CD1c-positive myeloid dendritic cell (primary cell): ENCODE results near the gene FASTK.
A peak's percentile ranks its signal among the peaks of the same experiment; 100 is the strongest.

Source experiments
- DNase-seq: peaks from one replicate; pipeline ENCODE4 v3.0.0-alpha.2; 2016; ENCODE audit errors: extremely low spot score

Gene FASTK

GRCh38 chr7:151080522-151081169 lies at the start of gene FASTK:
Gene FASTK, minus strand, starts transcription at chr7:151080809. Its CDS starts 43 bp downstream, at chr7:151080766.
- DNase-seq, result peak; percentile 95

DNA sequence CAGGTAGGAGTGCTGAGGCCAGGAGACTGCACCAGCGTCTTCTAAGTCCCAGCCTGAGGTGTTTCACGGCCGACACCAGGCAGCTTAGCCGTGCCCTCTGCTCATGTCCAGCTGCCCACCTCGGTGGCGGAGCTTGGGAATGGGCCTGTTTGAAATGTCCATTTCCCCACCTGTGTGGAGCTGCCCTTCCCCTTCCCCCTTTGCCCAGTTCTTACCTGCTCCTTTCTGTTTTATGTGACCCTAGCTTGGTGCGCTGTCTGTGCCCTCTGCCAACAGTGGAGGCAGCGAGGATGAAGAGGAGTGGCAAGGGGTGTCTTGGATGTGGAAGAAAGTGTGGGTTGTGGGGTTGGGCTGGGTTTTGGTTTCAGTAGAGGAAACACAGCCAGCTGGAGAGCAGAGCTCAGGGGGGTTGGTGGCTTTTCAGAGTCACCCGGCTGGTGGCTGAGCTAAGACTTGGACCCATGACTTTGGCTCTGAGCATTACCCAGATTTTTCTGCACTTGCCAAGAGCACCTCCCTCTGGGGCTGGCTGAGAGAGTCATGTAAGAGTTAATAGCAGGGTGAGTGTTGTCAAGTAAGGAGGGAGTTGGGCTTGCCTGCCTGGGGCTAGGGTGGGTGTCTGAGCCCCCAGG lies 49.5 kb upstream of the FASTK start:
- DNase-seq, result no peak

GRCh38 chr7:151129117-151129959 lies 48.7 kb upstream of the FASTK start:
- no peak for DNase-seq

- no peak for DNase-seq
These were observed 48.1 kb upstream of the FASTK start for GRCh38 chr7:151128716-151129115.

DNA sequence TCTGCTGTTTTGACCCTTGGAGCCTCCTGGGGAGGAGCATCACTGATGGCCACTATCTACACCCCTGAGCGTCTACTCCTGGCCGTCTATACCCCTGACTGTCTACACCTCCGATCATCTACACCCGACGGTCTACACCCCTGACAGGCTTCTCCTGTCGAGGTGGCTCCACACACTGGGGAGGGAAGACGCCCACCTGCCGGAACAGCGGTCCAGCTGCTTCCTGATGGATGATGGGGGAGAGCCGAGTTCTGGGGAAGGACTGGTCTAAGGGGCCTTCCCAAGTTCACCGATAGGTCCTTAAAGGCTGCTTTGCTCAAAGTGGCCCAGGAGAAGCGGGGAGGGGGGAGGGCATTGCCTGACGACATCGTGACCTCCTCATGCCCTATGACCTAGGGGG lies 47.5 kb upstream of the FASTK start:
- no peak for DNase-seq

- DNase-seq, result no peak
These were observed 46.0 kb upstream of the FASTK start for GRCh38 chr7:151126491-151127137.

DNA sequence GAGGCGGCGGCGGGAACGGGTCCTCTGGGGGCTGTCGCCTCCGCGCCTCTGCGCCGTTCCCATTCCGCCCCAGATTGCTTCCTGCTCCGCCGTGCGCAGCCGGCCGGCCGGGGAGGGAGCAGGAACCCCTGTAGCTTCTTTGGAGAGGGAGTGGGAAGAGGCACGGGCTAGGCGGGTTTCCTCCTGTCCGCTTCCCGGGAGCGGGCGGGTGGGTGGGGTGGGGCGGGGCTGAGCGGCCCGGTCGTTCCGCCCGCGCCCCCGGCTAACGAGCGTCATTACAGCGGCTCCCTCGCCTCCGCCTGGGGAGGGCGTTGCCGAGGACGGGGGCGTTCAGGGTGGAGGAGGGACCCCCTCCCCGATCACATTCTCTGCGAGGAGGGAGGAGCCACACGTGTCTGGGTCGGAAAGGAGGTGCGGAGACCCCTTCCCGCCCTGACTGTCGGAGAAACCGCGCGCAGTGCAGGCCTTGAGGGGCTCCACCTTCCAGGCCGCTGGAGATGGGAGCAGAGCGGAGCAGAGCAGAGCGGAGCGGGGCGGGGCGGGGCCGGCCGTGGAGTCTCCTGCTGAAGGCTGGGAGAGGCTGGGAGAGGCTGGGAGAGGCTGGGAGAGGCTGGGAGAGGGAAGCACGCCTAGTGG lies 45.4 kb upstream of the FASTK start:
- no peak for DNase-seq

GRCh38 chr7:151125470-151125845 lies 44.8 kb upstream of the FASTK start:
- no peak for DNase-seq

- DNase-seq, result no peak
These were observed 44.3 kb upstream of the FASTK start for GRCh38 chr7:151124899-151125399.

DNA sequence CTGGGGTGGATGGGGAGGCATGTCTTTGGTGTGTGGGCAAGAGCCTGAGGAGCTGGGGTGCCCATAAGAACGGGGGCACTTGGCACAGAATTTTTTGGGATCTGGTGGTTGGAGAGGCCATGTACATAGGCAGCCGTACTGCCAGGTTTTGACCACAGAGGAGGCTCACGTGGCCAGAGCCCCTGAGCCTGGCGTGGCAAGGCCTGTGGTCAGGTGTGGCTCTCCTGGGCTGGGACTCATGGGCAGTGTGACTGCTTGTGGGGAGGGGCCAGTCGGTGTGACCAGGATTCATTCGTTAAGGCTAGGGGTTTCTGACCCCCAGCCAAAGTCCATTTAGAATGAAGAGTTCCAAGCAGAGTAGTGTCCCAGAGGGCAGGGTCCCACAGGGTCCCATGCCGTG lies 43.9 kb upstream of the FASTK start:
- no peak for DNase-seq

GRCh38 chr7:151123822-151124464 lies 43.3 kb upstream of the FASTK start:
- peak; percentile 81 for DNase-seq

- no peak for DNase-seq
These were observed 42.7 kb upstream of the FASTK start for GRCh38 chr7:151123158-151123821.

DNA sequence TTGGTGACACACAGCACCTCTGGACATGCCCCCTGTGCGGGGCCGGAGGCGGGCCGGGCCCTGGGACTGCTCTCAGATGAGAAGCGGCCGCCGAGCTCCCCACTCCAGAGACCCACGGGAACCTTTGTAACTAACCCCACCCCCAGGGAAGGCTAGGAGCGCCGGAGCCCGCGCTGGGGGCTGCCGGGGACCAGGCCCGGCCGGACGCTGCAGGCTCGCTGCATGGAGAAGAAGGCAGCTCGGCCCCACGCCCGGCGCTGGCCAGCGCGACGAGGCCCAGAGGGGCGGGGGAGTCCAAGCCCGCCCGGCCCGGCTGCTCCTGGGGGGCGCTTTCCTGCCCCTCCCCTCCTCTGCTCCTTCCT lies 42.2 kb upstream of the FASTK start:
- DNase-seq, result no peak

DNA sequence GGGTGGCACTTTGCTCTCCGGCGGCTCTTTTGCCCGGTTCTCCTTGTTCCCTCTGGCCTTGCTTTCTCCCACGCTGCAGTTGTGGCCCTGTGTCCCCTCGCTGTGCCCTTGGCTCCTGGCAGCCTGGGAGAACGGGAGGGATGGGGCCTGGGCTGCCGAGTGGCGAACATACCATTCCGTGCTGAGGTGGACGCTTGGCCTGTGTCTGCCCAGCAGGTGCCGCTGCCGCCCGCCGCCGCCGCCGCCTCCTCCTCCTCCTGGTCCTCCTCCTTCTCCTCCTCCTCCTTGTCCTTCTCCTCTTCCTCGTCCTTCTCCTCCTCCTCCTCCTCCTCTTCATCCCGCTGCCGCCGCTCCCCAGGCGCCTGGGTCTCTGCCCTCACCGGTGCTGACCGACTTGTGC lies 41.7 kb upstream of the FASTK start:
- no peak for DNase-seq

DNA sequence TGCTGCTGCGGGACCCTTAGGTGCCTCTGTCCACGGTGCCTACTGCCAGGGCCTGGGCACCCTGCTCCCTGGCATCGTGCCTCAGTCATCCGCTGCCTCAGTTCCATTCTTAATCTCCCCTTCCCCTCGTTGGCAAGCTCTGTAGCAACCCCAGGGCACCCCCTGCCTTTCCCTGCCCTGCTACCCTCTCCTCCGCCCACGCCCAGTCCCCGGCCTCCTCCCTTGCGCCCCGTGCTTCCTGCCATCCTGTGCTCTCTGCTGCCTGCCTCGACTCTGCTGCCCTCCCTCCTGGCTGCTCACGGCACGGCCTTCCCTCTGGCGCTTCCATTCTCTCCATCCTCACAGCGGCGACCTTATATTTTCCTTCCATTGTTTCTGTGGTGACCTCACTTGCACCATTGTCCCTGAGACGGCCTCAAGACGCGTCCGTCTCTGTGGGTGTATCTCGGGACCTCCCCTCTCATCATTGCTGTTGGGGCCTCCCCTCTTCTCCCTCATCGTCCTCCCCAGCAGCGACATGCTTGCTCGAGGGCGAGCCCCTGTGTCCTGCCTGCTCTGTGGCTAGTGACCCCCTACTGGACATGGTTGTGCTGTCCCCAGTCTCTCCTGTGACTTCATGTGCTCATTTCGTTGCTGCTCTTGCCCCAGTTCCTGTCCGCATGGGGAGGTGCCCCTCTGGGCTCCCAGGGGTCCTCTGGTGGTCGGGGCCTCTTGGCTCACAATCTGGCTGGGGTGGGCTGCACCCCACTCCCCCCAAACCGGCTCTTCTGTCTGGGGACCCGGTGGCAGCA lies 41.0 kb upstream of the FASTK start:
- no peak for DNase-seq

DNA sequence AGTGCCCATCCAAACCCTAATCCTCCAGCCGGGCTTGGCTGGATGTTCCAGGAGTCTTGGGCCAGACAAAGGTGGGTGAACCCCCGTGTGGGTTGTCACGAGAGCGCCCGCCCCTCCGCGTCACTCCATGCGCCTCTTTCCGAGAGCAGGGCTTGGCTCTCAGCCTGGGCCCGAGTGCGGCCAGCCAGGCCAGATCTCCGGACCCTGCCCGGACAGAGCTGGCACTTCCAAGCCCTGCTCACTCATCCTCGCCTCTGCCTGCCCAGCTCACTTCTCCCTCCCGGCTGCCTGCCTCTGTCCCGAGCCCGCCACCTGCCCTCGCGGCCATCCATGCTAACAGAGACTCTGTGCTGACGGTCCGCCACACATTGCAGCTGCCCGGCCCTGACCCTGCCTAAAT lies 40.3 kb upstream of the FASTK start:
- DNase-seq, result no peak

DNA sequence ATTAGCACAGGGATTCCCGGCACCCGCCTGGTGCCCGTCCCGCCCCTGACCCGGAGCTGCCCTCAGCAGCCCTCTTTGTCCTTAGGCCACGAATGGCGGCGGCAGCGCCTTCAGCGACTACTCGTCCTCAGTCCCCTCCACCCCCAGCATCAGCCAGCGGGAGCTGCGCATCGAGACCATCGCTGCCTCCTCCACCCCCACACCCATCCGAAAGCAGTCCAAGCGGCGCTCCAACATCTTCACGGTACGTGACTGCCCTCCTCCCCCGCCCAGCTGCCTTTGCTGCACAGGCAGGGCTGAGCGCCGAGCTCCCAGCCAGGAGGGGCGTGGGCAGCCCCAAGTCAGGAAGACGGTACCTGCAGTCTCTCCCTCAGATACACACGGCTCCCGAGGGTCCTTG lies 39.3 kb upstream of the FASTK start:
- no peak for DNase-seq

DNA sequence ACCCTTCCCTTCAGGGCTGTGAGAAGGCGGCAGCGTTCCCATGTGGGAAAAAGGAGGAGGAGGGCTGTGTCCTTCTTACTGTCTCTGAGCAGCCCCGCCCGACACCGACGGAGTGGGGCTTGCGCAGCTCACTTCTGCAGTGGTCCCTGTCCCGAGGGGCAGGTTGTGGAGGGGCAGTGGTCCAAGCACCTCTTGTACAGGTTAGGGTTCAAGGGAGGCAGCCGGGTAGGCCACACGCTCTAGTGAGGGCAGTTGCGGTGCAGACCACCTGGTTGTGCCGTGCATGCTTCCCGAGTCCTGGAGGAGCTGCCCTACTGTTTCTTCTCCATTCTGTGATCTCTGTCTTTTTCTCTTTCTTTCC lies 38.4 kb upstream of the FASTK start:
- no peak for DNase-seq

DNA sequence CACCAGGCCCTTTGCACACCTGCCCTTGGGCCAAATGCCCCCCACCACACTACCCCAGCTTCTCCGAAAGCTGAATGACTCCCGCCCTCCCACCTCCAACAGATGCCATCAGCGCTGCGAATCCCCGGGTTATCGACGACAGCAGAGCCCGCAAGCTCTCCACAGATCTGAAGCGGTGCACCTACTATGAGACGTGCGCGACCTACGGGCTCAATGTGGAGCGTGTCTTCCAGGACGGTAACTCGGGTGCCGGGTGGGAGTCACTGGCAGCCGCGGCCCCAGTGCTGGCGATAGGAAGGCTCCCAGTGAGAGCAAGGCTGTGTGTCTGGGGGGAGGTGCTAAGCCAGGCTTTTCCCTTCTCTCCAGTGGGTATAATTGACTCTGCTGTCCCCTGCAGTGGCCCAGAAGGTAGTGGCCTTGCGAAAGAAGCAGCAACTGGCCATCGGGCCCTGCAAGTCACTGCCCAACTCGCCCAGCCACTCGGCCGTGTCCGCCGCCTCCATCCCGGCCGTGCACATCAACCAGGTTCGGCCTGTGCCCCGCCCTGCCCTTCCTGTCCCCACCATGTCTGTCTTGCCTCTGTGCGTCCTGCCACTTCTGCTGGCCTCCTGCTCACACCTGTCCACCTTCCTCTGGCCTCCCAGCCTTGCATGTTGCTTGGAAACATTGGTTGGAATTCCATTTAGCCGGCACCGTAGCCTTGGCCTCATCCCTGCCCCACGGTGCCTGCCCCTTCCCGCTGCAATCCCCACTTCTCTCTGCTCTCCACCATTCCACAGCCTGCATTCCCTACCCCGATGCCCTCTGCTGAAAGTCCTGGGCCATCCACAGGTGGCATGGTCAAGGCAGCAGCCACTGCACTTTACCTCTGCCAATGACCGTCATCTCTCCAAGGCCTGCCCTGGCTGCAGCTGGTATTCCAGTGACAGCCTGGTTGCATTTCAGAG lies 37.8 kb upstream of the FASTK start:
- DNase-seq, result no peak
